Right renal cortex interstitium (tissue), 3 donors: ENCODE data around the gene SDHAF1. TPM values are rescaled to one million over a fixed set of nuclear protein-coding genes. Genes with fewer than 3 reads are reported as not detected.
"Not testable (repeated sequence)": the region's sequence is repeated elsewhere in the genome, so short reads cannot be mapped to it uniquely, and the experiment has no call there.

ENCODE experiments used
- DNase-seq, 3 donors: peaks; one replicate each; pipeline ENCODE4 v3.0.0-alpha.2; 2013; ENCODE audit warnings: low read depth in 3 of 3, low spot score in 2 of 3
- polyA plus RNA-seq, 3 donors: library from polyadenylated mRNA; unstranded; fragments of 120-200 nt; gene quantifications; one replicate each; pipeline ENCODE4 v1.2.1, GENCODE V29; 2013; ENCODE audit not compliant: insufficient read length in 3 of 3

Gene SDHAF1, protein sequence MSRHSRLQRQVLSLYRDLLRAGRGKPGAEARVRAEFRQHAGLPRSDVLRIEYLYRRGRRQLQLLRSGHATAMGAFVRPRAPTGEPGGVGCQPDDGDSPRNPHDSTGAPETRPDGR
- polyA plus RNA-seq: 10 to 100 TPM; 11.2 to 12.0 (median 11.7) TPM

- peak; percentile 83 to 91 (median 88) for DNase-seq
These were observed at the start of gene SDHAF1 for GRCh38 chr19:35995048-35995993. Gene SDHAF1, plus strand, starts transcription at chr19:35995188. Its CDS starts 87 bp downstream, at chr19:35995275.

DNA sequence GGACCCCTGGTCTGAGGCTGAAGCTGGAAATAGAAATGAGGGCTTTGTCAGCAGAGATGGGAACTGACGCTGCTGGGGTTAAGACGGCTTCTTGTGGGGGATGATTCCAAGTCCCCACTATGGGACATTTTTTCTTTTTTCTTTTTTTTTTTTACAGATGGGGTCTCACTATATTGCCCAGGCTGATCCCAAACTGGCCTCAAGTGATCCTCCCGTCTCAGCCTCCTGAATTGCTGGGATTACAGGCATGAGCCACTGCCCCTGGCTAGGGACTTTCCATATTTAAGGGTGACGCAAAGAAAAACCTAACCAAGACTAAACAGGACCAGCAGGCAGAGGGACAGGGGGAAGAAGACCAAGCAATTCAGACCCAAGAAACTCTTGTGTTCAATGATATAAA, 48.8 kb upstream of the SDHAF1 start:
- no peak for DNase-seq

- DNase-seq: no peak
These were observed 45.9 kb upstream of the SDHAF1 start for GRCh38 chr19:35949131-35949530.

GRCh38 chr19:35955881-35956634, 38.9 kb upstream of the SDHAF1 start:
- no peak for DNase-seq

GRCh38 chr19:35957411-35957810, 37.6 kb upstream of the SDHAF1 start:
- DNase-seq: not testable (repeated sequence)

DNA sequence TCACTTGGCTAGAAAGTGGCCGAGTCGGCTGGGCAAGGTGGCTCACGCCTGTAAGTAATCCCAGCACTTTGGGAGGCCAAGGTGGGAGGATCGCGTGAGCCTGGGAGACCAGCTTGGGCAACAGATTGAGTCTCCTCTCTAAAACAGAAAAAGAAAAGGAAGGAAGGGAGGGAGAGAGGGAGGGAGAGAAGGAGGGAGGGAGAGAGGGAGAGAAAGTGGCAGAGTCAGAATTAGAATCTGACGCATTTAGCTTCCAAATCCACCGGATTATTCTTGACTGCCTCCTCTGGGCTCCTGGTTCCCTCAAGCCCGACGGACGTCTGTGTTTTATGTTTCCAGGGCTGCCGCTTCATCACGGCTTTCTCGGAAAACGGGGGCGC, 36.3 kb upstream of the SDHAF1 start:
- DNase-seq: no peak

GRCh38 chr19:35959040-35959967, 35.7 kb upstream of the SDHAF1 start:
- no peak for DNase-seq

- DNase-seq: no peak
These were observed 35.0 kb upstream of the SDHAF1 start for GRCh38 chr19:35959968-35960320.

GRCh38 chr19:35960432-35960972, 34.5 kb upstream of the SDHAF1 start:
- no peak for DNase-seq

DNA sequence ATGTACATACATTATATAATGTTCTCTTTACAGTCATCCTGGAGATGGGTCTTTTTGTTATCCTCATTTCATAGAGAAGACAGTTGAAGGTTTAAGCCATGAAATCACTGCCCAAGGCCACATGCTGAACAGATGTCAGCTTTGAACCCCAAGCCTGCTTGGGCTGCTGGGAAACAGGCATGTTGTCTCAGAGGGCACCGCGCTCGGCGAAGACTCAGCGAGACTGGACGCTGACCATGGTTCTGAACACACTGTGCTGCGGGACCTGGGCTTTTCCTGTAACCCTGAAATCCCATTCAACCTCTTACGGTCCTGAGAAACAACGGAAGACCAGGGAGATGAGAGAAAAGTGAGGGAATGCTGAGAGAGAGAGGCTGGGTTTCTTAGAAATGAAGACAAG, 31.5 kb upstream of the SDHAF1 start:
- peak; percentile 53 to 70 (median 64) for DNase-seq

DNA sequence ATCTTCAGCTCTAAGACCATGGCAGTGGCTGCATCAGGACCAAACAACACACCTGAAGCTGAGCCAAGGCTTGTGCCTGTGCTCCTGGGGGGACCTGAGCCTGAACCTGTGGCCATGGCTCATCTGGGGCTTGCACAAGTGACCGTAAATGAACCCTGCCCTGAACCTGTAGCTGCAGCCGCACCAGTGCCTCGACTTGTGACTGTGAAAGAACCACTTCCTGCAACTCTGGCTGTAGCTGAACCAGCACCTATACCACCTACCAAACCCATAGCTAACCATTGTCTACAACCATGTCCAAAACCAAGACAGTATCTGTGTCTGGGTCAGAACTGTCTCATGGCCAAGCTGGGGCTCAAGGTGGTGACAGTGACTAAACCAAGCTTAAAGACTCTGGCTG, 28.2 kb upstream of the SDHAF1 start:
- DNase-seq: no peak

DNA sequence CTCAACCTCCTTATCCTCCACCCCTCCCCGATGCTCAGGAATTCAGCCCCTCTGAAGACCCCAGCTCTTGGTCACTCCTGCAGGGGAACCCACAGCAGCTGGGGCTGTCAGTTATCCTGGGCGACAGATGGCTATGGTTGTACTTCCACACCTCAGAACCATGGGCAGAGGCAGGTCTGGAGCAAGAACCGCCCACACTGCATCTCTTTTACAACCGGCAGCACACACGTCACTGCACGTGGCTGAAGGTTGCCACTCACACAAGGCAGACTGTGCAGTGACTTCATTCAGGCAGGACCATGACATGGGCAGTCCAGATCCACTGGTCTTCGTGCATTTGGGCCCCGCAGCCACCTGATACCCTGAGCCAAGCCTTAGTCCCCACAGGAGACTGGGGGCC, 21.5 kb upstream of the SDHAF1 start:
- DNase-seq: no peak

DNA sequence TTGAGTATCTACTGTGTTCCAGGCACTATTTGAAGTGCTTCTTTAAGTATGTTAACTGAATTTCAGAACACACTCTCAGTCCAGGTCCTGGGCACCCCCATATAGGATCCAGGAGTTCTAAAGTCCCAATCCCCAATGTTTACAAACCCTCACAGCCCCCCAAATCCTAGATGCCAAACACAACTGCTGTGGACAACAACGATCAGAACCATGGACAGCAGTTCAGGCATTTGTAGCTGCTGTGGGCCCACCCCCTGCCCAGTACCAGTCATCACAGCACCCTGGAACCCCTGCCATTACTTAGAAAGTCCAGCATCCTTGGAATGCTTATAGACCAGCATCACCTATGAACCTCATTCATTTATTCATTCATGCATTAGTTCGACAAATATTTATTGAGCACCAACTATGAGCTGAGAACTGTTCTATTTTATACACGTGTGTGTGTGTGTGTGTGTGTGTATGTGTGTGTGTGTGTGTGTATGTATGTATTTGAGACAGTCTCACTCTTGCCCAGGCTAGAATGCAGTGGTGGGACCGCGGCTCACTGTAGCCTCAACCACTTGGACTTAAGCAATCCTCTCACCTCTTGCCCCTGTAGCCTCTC, 19.3 kb upstream of the SDHAF1 start:
- DNase-seq: no peak

DNA sequence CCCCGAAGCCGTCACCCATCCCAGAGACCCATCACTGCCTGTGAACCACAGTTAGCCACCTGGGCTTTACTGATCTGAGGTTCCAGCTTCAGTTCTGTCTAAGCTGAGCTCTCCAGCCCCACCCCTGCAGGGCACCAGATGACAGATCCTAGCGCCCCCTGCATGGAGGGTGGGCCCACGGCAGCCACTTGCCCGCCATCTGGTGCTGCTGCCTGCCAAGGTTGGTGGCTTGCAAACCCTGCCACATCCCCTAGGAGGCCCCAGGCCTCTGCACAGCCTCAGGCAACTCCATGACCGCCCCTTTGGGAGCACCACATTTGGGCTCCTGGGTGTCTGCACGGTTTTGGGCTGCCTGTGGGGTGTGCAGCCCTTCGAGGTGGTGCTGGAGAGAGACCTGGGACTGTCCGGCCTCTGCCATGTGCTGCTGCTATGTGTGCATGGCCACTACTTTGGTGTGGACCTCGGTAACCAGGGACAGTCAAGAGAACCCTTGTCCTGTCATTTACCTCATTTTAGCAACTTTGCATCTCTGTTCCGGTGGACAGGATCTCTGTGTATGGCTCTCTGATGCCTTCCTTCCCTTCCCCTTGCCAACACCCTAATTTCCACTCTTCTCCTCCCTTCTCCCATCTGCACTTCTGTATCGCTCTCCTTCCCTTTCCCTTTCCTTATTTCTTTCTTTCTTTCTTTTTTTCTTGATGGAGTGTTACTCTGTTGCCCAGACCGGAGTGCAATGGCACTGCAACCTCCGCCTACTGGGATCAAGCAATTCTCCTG, 17.4 kb upstream of the SDHAF1 start:
- DNase-seq: no peak

DNA sequence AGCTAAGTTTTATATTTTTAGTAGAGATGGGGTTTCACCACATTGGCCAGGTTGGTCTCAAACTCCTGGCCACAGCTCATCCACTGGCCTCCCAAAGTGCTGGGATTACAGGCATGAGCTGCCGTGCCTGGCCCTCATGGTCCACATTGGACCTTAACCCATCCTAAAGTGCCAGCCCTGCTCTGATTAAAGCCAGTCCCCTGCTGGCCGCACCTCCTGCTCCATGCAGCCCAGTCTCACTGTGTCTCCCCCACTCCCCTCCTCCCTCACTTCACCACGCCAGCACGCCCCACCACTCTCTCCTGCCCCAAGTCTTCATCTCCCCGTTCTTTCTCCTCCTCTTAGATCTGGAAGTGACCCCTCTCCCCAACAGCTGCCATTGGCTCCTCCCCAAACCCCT, 16.7 kb upstream of the SDHAF1 start:
- DNase-seq: no peak

- DNase-seq: no peak
These were observed 16.1 kb upstream of the SDHAF1 start for GRCh38 chr19:35978832-35979365.

DNA sequence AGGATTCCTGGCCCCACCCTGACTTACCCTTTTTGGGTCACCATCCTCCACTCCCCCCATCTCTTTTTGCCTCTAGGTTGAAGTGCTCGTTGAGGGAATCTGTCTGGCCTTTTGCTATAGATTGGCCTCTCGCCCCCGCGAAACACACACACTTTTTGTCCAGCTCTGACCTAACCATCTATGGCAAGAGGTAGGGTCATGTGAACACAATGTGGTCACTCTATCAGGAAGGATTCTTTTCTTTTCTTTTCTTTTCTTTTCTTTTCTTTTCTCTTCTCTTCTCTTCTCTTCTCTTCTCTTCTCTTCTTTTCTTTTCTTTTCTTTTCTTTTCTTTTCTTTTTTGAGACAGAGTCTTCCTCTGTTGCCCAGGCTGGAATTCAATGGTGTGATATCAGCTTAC, 14.0 kb upstream of the SDHAF1 start:
- DNase-seq: not testable (repeated sequence)

- no peak for DNase-seq
These were observed 11.8 kb upstream of the SDHAF1 start for GRCh38 chr19:35983177-35983576.

DNA sequence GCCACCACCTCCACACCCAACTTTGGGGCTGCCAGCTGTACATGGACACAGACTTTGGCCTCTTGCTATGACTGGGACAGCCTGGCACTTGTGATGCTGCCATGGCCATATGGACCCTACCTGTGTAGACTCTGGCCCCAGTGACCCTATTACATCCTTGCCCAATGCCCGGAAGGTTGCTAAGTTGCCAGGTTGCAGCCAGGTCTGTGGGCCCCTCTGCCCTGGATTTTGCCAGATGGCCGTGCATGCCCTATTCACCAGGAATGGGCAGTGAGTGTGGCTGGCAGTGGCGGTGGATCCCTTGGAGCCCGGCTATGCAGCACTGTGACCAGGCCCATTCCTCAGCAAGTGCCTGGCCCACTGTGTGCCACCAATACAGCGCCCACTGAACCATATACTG, 8.9 kb upstream of the SDHAF1 start:
- no peak for DNase-seq
